Measurements from ENCODE around the gene GALNT2.

- TF ChIP-seq, protein P1, sequence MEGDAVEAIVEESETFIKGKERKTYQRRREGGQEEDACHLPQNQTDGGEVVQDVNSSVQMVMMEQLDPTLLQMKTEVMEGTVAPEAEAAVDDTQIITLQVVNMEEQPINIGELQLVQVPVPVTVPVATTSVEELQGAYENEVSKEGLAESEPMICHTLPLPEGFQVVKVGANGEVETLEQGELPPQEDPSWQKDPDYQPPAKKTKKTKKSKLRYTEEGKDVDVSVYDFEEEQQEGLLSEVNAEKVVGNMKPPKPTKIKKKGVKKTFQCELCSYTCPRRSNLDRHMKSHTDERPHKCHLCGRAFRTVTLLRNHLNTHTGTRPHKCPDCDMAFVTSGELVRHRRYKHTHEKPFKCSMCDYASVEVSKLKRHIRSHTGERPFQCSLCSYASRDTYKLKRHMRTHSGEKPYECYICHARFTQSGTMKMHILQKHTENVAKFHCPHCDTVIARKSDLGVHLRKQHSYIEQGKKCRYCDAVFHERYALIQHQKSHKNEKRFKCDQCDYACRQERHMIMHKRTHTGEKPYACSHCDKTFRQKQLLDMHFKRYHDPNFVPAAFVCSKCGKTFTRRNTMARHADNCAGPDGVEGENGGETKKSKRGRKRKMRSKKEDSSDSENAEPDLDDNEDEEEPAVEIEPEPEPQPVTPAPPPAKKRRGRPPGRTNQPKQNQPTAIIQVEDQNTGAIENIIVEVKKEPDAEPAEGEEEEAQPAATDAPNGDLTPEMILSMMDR (IDR thresholded peaks at IDR 0.05) = no peak
- TF ChIP-seq EZH2 (IDR thresholded peaks at IDR 0.05; ENCODE audit: borderline replicate concordance, insufficient read depth, low read depth, low read length, poor library complexity, severe bottlenecking) = no peak
Observed at GRCh38 chr1:230208619-230209261, 141.7 kb downstream of the GALNT2 start.
